ENCODE results near the gene ADISSP.

- no peak for TF ChIP-seq SIN3A (conservative IDR thresholded peaks at IDR 0.05 in 1 of 2, IDR thresholded peaks at IDR 0.05 in 1 of 2; ENCODE audit: low read depth in 1 of 2, low read length in 2 of 2)
- TF ChIP-seq, protein P1, sequence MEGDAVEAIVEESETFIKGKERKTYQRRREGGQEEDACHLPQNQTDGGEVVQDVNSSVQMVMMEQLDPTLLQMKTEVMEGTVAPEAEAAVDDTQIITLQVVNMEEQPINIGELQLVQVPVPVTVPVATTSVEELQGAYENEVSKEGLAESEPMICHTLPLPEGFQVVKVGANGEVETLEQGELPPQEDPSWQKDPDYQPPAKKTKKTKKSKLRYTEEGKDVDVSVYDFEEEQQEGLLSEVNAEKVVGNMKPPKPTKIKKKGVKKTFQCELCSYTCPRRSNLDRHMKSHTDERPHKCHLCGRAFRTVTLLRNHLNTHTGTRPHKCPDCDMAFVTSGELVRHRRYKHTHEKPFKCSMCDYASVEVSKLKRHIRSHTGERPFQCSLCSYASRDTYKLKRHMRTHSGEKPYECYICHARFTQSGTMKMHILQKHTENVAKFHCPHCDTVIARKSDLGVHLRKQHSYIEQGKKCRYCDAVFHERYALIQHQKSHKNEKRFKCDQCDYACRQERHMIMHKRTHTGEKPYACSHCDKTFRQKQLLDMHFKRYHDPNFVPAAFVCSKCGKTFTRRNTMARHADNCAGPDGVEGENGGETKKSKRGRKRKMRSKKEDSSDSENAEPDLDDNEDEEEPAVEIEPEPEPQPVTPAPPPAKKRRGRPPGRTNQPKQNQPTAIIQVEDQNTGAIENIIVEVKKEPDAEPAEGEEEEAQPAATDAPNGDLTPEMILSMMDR (IDR thresholded peaks at IDR 0.05; ENCODE audit: control extremely low read depth in 1 of 3, insufficient read depth in 1 of 3, low read depth in 1 of 3, low read length in 3 of 3): no peak
- TF ChIP-seq RAD21 (IDR thresholded peaks at IDR 0.05 in 1 of 2, conservative IDR thresholded peaks at IDR 0.05 in 1 of 2; ENCODE audit: low read depth in 2 of 2, low read length in 2 of 2): no peak
- TF ChIP-seq HDAC6 (IDR thresholded peaks at IDR 0.05; ENCODE audit: low read depth, low read length): no peak
- TF ChIP-seq EZH2 (IDR thresholded peaks at IDR 0.05; ENCODE audit: low read depth, low read length, severe bottlenecking): no peak
- TF ChIP-seq CBX5 (IDR thresholded peaks at IDR 0.05; ENCODE audit: low read depth, low read length): no peak
These were observed 44.7 kb upstream of the ADISSP start for GRCh38 chr20:3812259-3812681.
